GM23338 (cell line): Measurements from ENCODE around the gene SLC6A13. TPM values are rescaled to one million over a fixed set of nuclear protein-coding genes. Genes with fewer than 3 reads are reported as not detected.

Source experiments
- ATAC-seq: fragments of 200-7000 bp; cut with Tn5 transposase; 3 replicates; pipeline ENCODE4 v1.9.1; 2020
- DNase-seq: peaks from one replicate; pipeline ENCODE4 v3.0.0-alpha.2; 2015; ENCODE audit warnings: low spot score
- H2AFZ ChIP-seq: fragments of 200-600 bp; sonication (generic); 2 replicates; pipeline ENCODE4 v1.8.0; 2016; ENCODE audit warnings: antibody characterized with exemption, mild to moderate bottlenecking, moderate library complexity
- H3F3A ChIP-seq: fragments of 200-600 bp; sonication (generic); replicated peaks from 2 replicates; pipeline ENCODE4 v1.8.0; 2017; ENCODE audit warnings: antibody characterized with exemption, mixed run types, low read depth
- H3K27ac ChIP-seq: fragments of 200-600 bp; sonication (generic); 2 replicates; pipeline ENCODE4 v1.6.1; 2016; ENCODE audit warnings: low read depth
- H3K27me3 ChIP-seq: fragments of 200-600 bp; sonication (generic); 2 replicates; pipeline ENCODE4 v1.8.0; 2016; ENCODE audit warnings: mild to moderate bottlenecking, mixed run types, moderate library complexity; ENCODE audit not compliant: insufficient read depth
- H3K36me3 ChIP-seq: fragments of 200-600 bp; sonication (generic); 2 replicates; pipeline ENCODE4 v1.8.0; 2016; ENCODE audit warnings: mild to moderate bottlenecking; ENCODE audit not compliant: insufficient read depth
- H3K4me1 ChIP-seq: fragments of 200-600 bp; sonication (generic); 2 replicates; pipeline ENCODE4 v1.8.0; 2016; ENCODE audit warnings: mild to moderate bottlenecking, moderate library complexity; ENCODE audit not compliant: insufficient read depth
- H3K4me2 ChIP-seq: fragments of 200-600 bp; sonication (generic); 2 replicates; pipeline ENCODE4 v1.7.1; 2017; ENCODE audit warnings: mixed run types
- H3K4me3 ChIP-seq: fragments of 200-600 bp; sonication (generic); 2 replicates; pipeline ENCODE4 v1.6.1; 2016; ENCODE audit warnings: mixed run types
- H3K79me2 ChIP-seq: fragments of 200-600 bp; sonication (generic); replicated peaks from 2 replicates; pipeline ENCODE4 v1.8.0; 2017; ENCODE audit warnings: mild to moderate bottlenecking; ENCODE audit not compliant: insufficient read depth
- H3K9me2 ChIP-seq: fragments of 200-600 bp; sonication (generic); 2 replicates; pipeline ENCODE4 v1.8.0; 2017; ENCODE audit not compliant: insufficient read depth
- H4K20me1 ChIP-seq: fragments of 200-600 bp; sonication (generic); replicated peaks from 2 replicates; pipeline ENCODE4 v1.8.0; 2017; ENCODE audit warnings: mild to moderate bottlenecking; ENCODE audit not compliant: insufficient read depth
- H3K27ac Mint-ChIP-seq: 2 replicates; pipeline ENCODE4 v1.8.0; 2020; ENCODE audit warnings: inconsistent platforms, mild to moderate bottlenecking, moderate library complexity, mixed read lengths
- H3K27me3 Mint-ChIP-seq: 3 replicates; pipeline ENCODE4 v1.8.0; 2022; ENCODE audit warnings: low read depth, mild to moderate bottlenecking, moderate library complexity, mixed read lengths, inconsistent platforms; ENCODE audit not compliant: insufficient read depth, poor library complexity
- H3K36me3 Mint-ChIP-seq: 3 replicates; pipeline ENCODE4 v1.8.0; 2021; ENCODE audit warnings: low read depth, mild to moderate bottlenecking, inconsistent platforms, moderate library complexity, mixed read lengths
- H3K4me1 Mint-ChIP-seq: 3 replicates; pipeline ENCODE4 v1.8.0; 2020; ENCODE audit warnings: mild to moderate bottlenecking, inconsistent platforms, mixed read lengths
- H3K4me3 Mint-ChIP-seq: 3 replicates; pipeline ENCODE4 v1.8.0; 2021; ENCODE audit warnings: moderate library complexity, mild to moderate bottlenecking, inconsistent platforms, mixed read lengths
- H3K9me3 Mint-ChIP-seq: 3 replicates; pipeline ENCODE4 v1.8.0; 2020; ENCODE audit warnings: moderate library complexity, mild to moderate bottlenecking, inconsistent platforms, mixed read lengths
- CREB1 ChIP-seq: fragments of 250-450 bp; sonication (Bioruptor Pico); IDR thresholded peaks from 2 replicates; pipeline ENCODE4 v1.5.0; 2020; ENCODE audit warnings: low read depth, mild to moderate bottlenecking, moderate library complexity
- CTCF ChIP-seq, 2 experiments: fragments of 200-600 bp in 1 of 2; sonication (generic) in 1 of 2; conservative IDR thresholded peaks; 2 replicates each; pipeline versions ENCODE4 v1.5.1 to v1.6.1; 2016 to 2017; ENCODE audit warnings: antibody characterized with exemption in 2 of 2, low read depth in 2 of 2, mild to moderate bottlenecking in 2 of 2, moderate library complexity in 1 of 2
- ETS1 ChIP-seq: IDR thresholded peaks from 2 replicates; pipeline ENCODE4 v1.6.1; 2016; ENCODE audit warnings: antibody characterized with exemption
- EZH2 ChIP-seq: fragments of 200-600 bp; sonication (generic); IDR thresholded peaks from one replicate; pipeline ENCODE4 v1.8.0; 2017; ENCODE audit warnings: antibody characterized with exemption, mild to moderate bottlenecking, low read depth; ENCODE audit not compliant: unreplicated experiment
- EZH2phosphoT487 ChIP-seq: fragments of 200-600 bp; sonication (generic); IDR thresholded peaks from one replicate; pipeline ENCODE4 v1.8.1; 2018; ENCODE audit warnings: antibody characterized with exemption; ENCODE audit not compliant: unreplicated experiment
- JUNB ChIP-seq: IDR thresholded peaks from one replicate; pipeline ENCODE4 v1.6.1; 2016; ENCODE audit warnings: antibody characterized with exemption; ENCODE audit not compliant: unreplicated experiment
- NANOG ChIP-seq: IDR thresholded peaks from 2 replicates; pipeline ENCODE4 v1.6.1; 2016; ENCODE audit warnings: antibody characterized with exemption, borderline replicate concordance
- POLR2AphosphoS5 ChIP-seq: IDR thresholded peaks from 2 replicates; pipeline ENCODE4 v1.6.1; 2016; ENCODE audit warnings: antibody characterized with exemption, low read depth
- REST ChIP-seq: IDR thresholded peaks from one replicate; pipeline ENCODE4 v1.6.1; 2018; ENCODE audit warnings: antibody characterized with exemption; ENCODE audit not compliant: unreplicated experiment
- STAT1 ChIP-seq: IDR thresholded peaks from one replicate; pipeline ENCODE4 v1.6.1; 2016; ENCODE audit warnings: antibody characterized with exemption; ENCODE audit not compliant: unreplicated experiment
- ZNF114 ChIP-seq: fragments of 250-450 bp; sonication (Bioruptor Pico); IDR thresholded peaks from 2 replicates; pipeline ENCODE4 v1.5.0; 2020; ENCODE audit warnings: mild to moderate bottlenecking, moderate library complexity
- ZNF462 ChIP-seq: fragments of 250-450 bp; sonication (Bioruptor Pico); IDR thresholded peaks from 2 replicates; pipeline ENCODE4 v1.5.0; 2020; ENCODE audit warnings: mild to moderate bottlenecking, moderate library complexity
- polyA plus RNA-seq: library from polyadenylated mRNA; unstranded; fragments of >200 nt; fragmentation: Nextera tagmentation; extraction: Ambion mirVana; gene quantifications from 2 replicates; pipeline ENCODE4 v1.2.1, GENCODE V29; 2016
- total RNA-seq: library from RNA; depleted of rRNA; stranded (reverse); fragments of >200 nt; shearing (Covaris generic); gene quantifications from 2 replicates; pipeline ENCODE4 v1.2.3, GENCODE V29; 2014

SLC6A13 gene
- total and polyA plus RNA-seq, 2 experiments from 2014 or later = not detected

- Mint-ChIP-seq H3K4me3 (no peak overlapping the region), H3K9me3 (no peaks in the 10 kb centered on the region)
- H2AFZ ChIP-seq = no peak overlapping the region
These were observed 80.2 kb downstream of the SLC6A13 start for GRCh38 chr12:182381-182892.

More at GRCh38 chr12:182381-182892, 80.2 kb downstream of the SLC6A13 start:
- peaks cover 11% of the 10 kb centered on the region for H3K27me3 Mint-ChIP-seq
- H3K4me1 Mint-ChIP-seq = peaks cover 23% of the 10 kb centered on the region
- Histone ChIP-seq H4K20me1 (no peaks in the 10 kb centered on the region), H3K79me2 (no peaks in the 10 kb centered on the region), H3K27ac (no peak overlapping the region), H3K4me1 (no peaks in the 10 kb centered on the region; the same call in 1 of the 2 replicates), H3K36me3 (no peaks in the 10 kb centered on the region; the same call in 1 of the 2 replicates), H3K9me2 (no peaks in the 10 kb centered on the region), H3K27me3 (no peaks in the 10 kb centered on the region), H3K4me3 (no peak overlapping the region), H3F3A (no peaks in the 10 kb centered on the region), H3K4me2 (no peak overlapping the region)
- DNase-seq = no peak
- TF ChIP-seq ZNF462 (CRISPR knock-in tag) (no peak), CTCF (conservative IDR thresholded peaks at IDR 0.05; ENCODE audit: low read depth in 2 of 2) (no peak), REST (no peak), CREB1 (no peak), STAT1 (no peak), POLR2AphosphoS5 (no peak), ZNF114 (CRISPR knock-in tag) (no peak), EZH2phosphoT487 (no peak), EZH2 (no peak), ETS1 (no peak), JUNB (no peak), NANOG (no peak)
- no peak overlapping the region for H3K27ac Mint-ChIP-seq
- ATAC-seq = no peak
- no peaks in the 10 kb centered on the region; the same call in 2 of the 3 replicates for H3K36me3 Mint-ChIP-seq
